MG63 (cell line): ENCODE results near the gene NCOA3. TPM values are rescaled to one million over a fixed set of nuclear protein-coding genes. Genes with fewer than 3 reads are reported as not detected.
"Not testable (repeated sequence)": the region's sequence is repeated elsewhere in the genome, so short reads cannot be mapped to it uniquely, and the experiment has no call there.

Experiments
- DNase-seq: peaks from one replicate; pipeline ENCODE4 v3.0.0-alpha.2; 2020
- H3K27me3 ChIP-seq: fragments of 250-450 bp; sonication (Bioruptor Pico); 2 replicates; pipeline ENCODE4 v1.5.1; 2020; ENCODE audit warnings: mild to moderate bottlenecking, moderate library complexity
- H3K36me3 ChIP-seq: fragments of 250-450 bp; sonication (Bioruptor Pico); 2 replicates; pipeline ENCODE4 v1.5.1; 2020; ENCODE audit warnings: mild to moderate bottlenecking, moderate library complexity
- H3K4me3 ChIP-seq: fragments of 250-450 bp; sonication (Bioruptor Pico); 2 replicates; pipeline ENCODE4 v1.5.1; 2020; ENCODE audit warnings: mild to moderate bottlenecking, moderate library complexity
- H3K9me3 ChIP-seq: fragments of 250-450 bp; sonication (Bioruptor Pico); 2 replicates; pipeline ENCODE4 v1.5.1; 2020; ENCODE audit warnings: mild to moderate bottlenecking, moderate library complexity
- total RNA-seq: library from RNA; depleted of rRNA; stranded (reverse); fragments of >200 nt; shearing (Covaris generic); gene quantifications from 2 replicates; pipeline ENCODE4 v1.2.3, GENCODE V29; 2014; ENCODE audit warnings: low replicate concordance; rRNA removed

The NCOA3 gene
- total RNA-seq = 9.2 and 15.3 TPM in 2 replicates

- Histone ChIP-seq H3K36me3 (0 out of 2 replicates have a peak, but pooled peaks cover 3% of the 10 kb centered on the region), H3K9me3 (no peaks in the 10 kb centered on the region), H3K4me3 (peak within 1 kb of the TSS; percentile 91), H3K27me3 (no peaks in the 10 kb centered on the region)
- DNase-seq = peak; percentile 98
These were observed at the start of gene NCOA3 for GRCh38 chr20:47501482-47502270. Gene NCOA3, plus strand, starts transcription at chr20:47501887. Its CDS starts 120,361 bp downstream, at chr20:47622248.

- Histone ChIP-seq H3K27me3 (no peaks in the 10 kb centered on the region), H3K36me3 (no peaks in the 10 kb centered on the region), H3K9me3 (peaks cover 12% of the 10 kb centered on the region), H3K4me3 (no peak overlapping the region)
- DNase-seq = no peak
These were observed 48.9 kb upstream of the NCOA3 start for GRCh38 chr20:47452736-47453161.

GRCh38 chr20:47453167-47453782 is 48.4 kb upstream of the NCOA3 start:
- H3K9me3 ChIP-seq = peaks cover 12% of the 10 kb centered on the region
- no peaks in the 10 kb centered on the region for H3K36me3 ChIP-seq
- H3K4me3 ChIP-seq = no peak overlapping the region
- DNase-seq = peak; percentile 92
- H3K27me3 ChIP-seq = no peaks in the 10 kb centered on the region

- DNase-seq = no peak
- H3K36me3 ChIP-seq = no peaks in the 10 kb centered on the region
- H3K4me3 ChIP-seq = no peak overlapping the region
- no peaks in the 10 kb centered on the region for H3K27me3 ChIP-seq
- peaks cover 12% of the 10 kb centered on the region for H3K9me3 ChIP-seq
These were observed 47.2 kb upstream of the NCOA3 start for GRCh38 chr20:47454298-47455132.

- H3K4me3 ChIP-seq = no peak overlapping the region
- no peaks in the 10 kb centered on the region for H3K27me3 ChIP-seq
- no peaks in the 10 kb centered on the region for H3K36me3 ChIP-seq
- no peak for DNase-seq
- peaks cover 12% of the 10 kb centered on the region for H3K9me3 ChIP-seq
These were observed 46.3 kb upstream of the NCOA3 start for GRCh38 chr20:47455133-47456040.

GRCh38 chr20:47456041-47456537 is 45.6 kb upstream of the NCOA3 start:
- Histone ChIP-seq H3K4me3 (no peak overlapping the region), H3K27me3 (no peaks in the 10 kb centered on the region), H3K36me3 (no peaks in the 10 kb centered on the region), H3K9me3 (peaks cover 12% of the 10 kb centered on the region)
- DNase-seq = no peak

- no peak for DNase-seq
- H3K36me3 ChIP-seq = no peaks in the 10 kb centered on the region
- H3K9me3 ChIP-seq = peaks cover 12% of the 10 kb centered on the region
- no peak overlapping the region for H3K4me3 ChIP-seq
- no peaks in the 10 kb centered on the region for H3K27me3 ChIP-seq
These were observed 44.5 kb upstream of the NCOA3 start for GRCh38 chr20:47456952-47457724.

GRCh38 chr20:47458280-47459050 is 43.2 kb upstream of the NCOA3 start:
- H3K36me3 ChIP-seq, H3K9me3 ChIP-seq, DNase-seq, H3K27me3 ChIP-seq, H3K4me3 ChIP-seq: not testable (repeated sequence)

GRCh38 chr20:47459344-47460073 is 42.2 kb upstream of the NCOA3 start:
- no peak overlapping the region for H3K4me3 ChIP-seq
- no peaks in the 10 kb centered on the region for H3K27me3 ChIP-seq
- peaks cover 7% of the 10 kb centered on the region; the same call in 1 of the 2 replicates for H3K9me3 ChIP-seq
- no peaks in the 10 kb centered on the region for H3K36me3 ChIP-seq
- DNase-seq = no peak

GRCh38 chr20:47460761-47461112 is 41.0 kb upstream of the NCOA3 start:
- not testable (repeated sequence) for H3K36me3 ChIP-seq, H3K27me3 ChIP-seq, DNase-seq, H3K9me3 ChIP-seq, H3K4me3 ChIP-seq

GRCh38 chr20:47461120-47461685 is 40.5 kb upstream of the NCOA3 start:
- DNase-seq = no peak
- H3K4me3 ChIP-seq = no peak overlapping the region
- H3K9me3 ChIP-seq = no peaks in the 10 kb centered on the region
- H3K27me3 ChIP-seq = no peaks in the 10 kb centered on the region
- no peaks in the 10 kb centered on the region for H3K36me3 ChIP-seq

- H3K36me3 ChIP-seq = not testable (repeated sequence)
These were observed 39.8 kb upstream of the NCOA3 start for GRCh38 chr20:47461906-47462305.

GRCh38 chr20:47464380-47465101 is 37.1 kb upstream of the NCOA3 start:
- H3K4me3 ChIP-seq = no peak overlapping the region
- H3K9me3 ChIP-seq = no peaks in the 10 kb centered on the region
- DNase-seq = peak; percentile 76
- H3K27me3 ChIP-seq = no peaks in the 10 kb centered on the region
- no peaks in the 10 kb centered on the region for H3K36me3 ChIP-seq

More at GRCh38 chr20:47461906-47462305, 39.8 kb upstream of the NCOA3 start:
- not testable (repeated sequence) for H3K4me3 ChIP-seq, H3K9me3 ChIP-seq, DNase-seq, H3K27me3 ChIP-seq
